Aorta (tissue), 5 donors: ENCODE results near the gene TNPO3. TPM values are rescaled to one million over a fixed set of nuclear protein-coding genes. Genes with fewer than 3 reads are reported as not detected.

Experiments used
- ATAC-seq: fragments of 200-7000 bp; cut with Tn5 transposase; one replicate; pipeline ENCODE4 v1.9.1; 2022; ENCODE audit warnings: moderate library complexity; ENCODE audit not compliant: low FRiP score
- DNase-seq, 2 donors: peaks; one replicate each; pipeline ENCODE4 v3.0.0-alpha.2; 2020
- H3K27ac ChIP-seq, 2 donors: one replicate each; pipeline ENCODE4 v1.5.1; 2013; ENCODE audit warnings: low read length in 2 of 2, mild to moderate bottlenecking in 2 of 2, moderate library complexity in 2 of 2, control low read depth in 1 of 2, inconsistent platforms in 1 of 2, low read depth in 1 of 2
- H3K27me3 ChIP-seq, 2 donors: one replicate each; pipeline ENCODE4 v1.6.1; 2013; ENCODE audit warnings: control low read depth in 1 of 2, low read length in 1 of 2, mild to moderate bottlenecking in 1 of 2, moderate library complexity in 1 of 2; ENCODE audit not compliant: insufficient read depth in 2 of 2, control insufficient read depth in 1 of 2
- H3K36me3 ChIP-seq, 2 donors: one replicate each; pipeline ENCODE4 v1.6.1; 2013; ENCODE audit warnings: control low read depth in 1 of 2, low read length in 1 of 2, mild to moderate bottlenecking in 1 of 2; ENCODE audit not compliant: insufficient read depth in 2 of 2, control insufficient read depth in 1 of 2
- H3K4me1 ChIP-seq, 2 donors: one replicate each; pipeline ENCODE4 v1.6.1; 2013; ENCODE audit warnings: low read length in 2 of 2, control low read depth in 1 of 2, mild to moderate bottlenecking in 1 of 2, moderate library complexity in 1 of 2; ENCODE audit not compliant: insufficient read depth in 2 of 2, control insufficient read depth in 1 of 2
- H3K4me3 ChIP-seq, 2 donors: one replicate each; pipeline ENCODE4 v1.5.1; 2013; ENCODE audit warnings: low read length in 2 of 2, control low read depth in 1 of 2, mild to moderate bottlenecking in 1 of 2
- H3K9me3 ChIP-seq: one replicate; pipeline ENCODE4 v1.6.1; 2013; ENCODE audit warnings: mild to moderate bottlenecking, low read length; ENCODE audit not compliant: control insufficient read depth
- WGBS, 2 donors: extraction: QIAGEN DNeasy Blood & Tissue Kit; methylation state at CpG; one replicate each; pipeline ENCODE4 v1.1.7; 2013; 5-methylcytosine and 5-hydroxymethylcytosine counted together
- intact Hi-C, 2 donors: fragments of 100-400 bp; cut with DNase I; formaldehyde crosslinking; loops; one replicate each; pipeline versions ENCODE4 v1.14.2 to v1.15.0; 2022
- polyA plus RNA-seq, 2 donors: library from polyadenylated mRNA; stranded (reverse); fragments of 200-250 nt; gene quantifications; one replicate each; pipeline ENCODE4 v1.2.3, GENCODE V29; 2013
- total RNA-seq, 2 donors: library from RNA; stranded (reverse); fragmentation: NEBNext Ultra II Directional; extraction: Animal tissue kit (Norgen Biotek cat#: 25700); gene quantifications; one replicate each; pipeline ENCODE4 v1.2.1, GENCODE V29; 2021
- donor health status: healthy with polysubstance abuse.
- donor health status: Bipolar disorder and iron deficiency.
- donor health status: DM: no; HTN: no; CAD: no.
- donor health status: DM: no; HTN: no; CAD: no.
- donor health status: DM: yes; HTN: yes; CAD: no.

TNPO3 gene
- total and polyA plus RNA-seq, 4 donors: 10.5 to 31.4 (median 20.2) TPM

- ATAC-seq (no peak), DNase-seq (no peak)
- H3K9me3 ChIP-seq: no peaks in the 10 kb centered on the region
- 83 to 85% methylated on average over 2 of the region's 2 CpGs for WGBS, 2 donors
- H3K36me3 ChIP-seq: peaks cover 8 to 13% of the 10 kb centered on the region in 2 donors
- H3K4me3 ChIP-seq: no peak overlapping the region
- no peak overlapping the region for H3K27ac ChIP-seq
- no peaks in the 10 kb centered on the region for H3K4me1 ChIP-seq
- H3K27me3 ChIP-seq: no peaks in the 10 kb centered on the region
- intact Hi-C loops: no loop called here
Observed at GRCh38 chr7:128954150-128954549, 100.8 kb downstream of the TNPO3 start.

GRCh38 chr7:128951296-128951695 is 103.6 kb downstream of the TNPO3 start:
- no peak overlapping the region for H3K4me3 ChIP-seq
- no peaks in the 10 kb centered on the region for H3K27me3 ChIP-seq
- 67 to 73% methylated on average over 5 of the region's 5 CpGs for WGBS, 2 donors
- no peak for DNase-seq
- no peaks in the 10 kb centered on the region for H3K9me3 ChIP-seq
- intact Hi-C loops: no loop called here
- H3K36me3 ChIP-seq: peaks cover 5 to 7% of the 10 kb centered on the region in 2 donors
- H3K4me1 ChIP-seq: no peaks in the 10 kb centered on the region
- no peak overlapping the region for H3K27ac ChIP-seq
- ATAC-seq: no peak

- intact Hi-C loops: no loop called here
- Histone ChIP-seq H3K9me3 (no peaks in the 10 kb centered on the region), H3K4me3 (no peak overlapping the region), H3K27ac (no peak overlapping the region), H3K4me1 (no peaks in the 10 kb centered on the region), H3K27me3 (no peaks in the 10 kb centered on the region), H3K36me3 (peaks cover 2 to 4% of the 10 kb centered on the region in 2 donors)
- WGBS, 2 donors: 84 to 85% methylated on average over 4 of the region's 4 CpGs
- ATAC-seq (no peak), DNase-seq (no peak)
Observed at GRCh38 chr7:128948976-128949760, 105.7 kb downstream of the TNPO3 start.

DNA sequence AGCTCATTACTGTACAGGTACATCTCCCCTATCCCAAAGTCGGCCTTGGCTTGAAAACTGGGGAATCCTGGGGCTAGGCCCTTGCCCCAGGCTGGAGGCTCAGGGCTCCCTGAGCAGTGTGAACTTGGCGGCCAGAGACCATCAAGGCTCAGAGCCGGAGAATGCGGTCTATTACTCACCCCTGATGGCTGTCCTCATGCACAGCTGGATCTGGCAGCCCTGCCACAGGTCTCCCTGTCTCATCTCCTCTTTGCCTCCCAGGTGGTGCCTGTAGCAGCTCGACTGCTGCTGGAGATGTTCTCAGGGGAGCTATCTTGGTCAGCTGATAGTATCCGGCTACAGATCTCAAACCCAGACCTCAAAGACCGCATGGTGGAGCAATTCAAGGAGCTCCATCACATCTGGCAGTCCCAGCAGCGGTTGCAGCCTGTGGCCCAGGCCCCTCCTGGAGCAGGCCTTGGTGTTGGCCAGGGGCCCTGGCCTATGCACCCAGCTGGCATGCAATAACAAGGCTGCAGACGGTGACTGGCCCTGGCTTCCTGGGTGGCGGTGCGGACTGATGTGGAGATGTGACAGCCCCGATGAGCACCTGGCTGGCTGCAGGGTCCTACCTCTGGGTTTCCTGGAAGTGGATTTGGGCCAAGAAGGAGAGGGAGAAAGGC is 106.5 kb downstream of the TNPO3 start:
- Histone ChIP-seq H3K27ac (no peak overlapping the region), H3K27me3 (no peaks in the 10 kb centered on the region), H3K4me1 (no peaks in the 10 kb centered on the region), H3K4me3 (no peak overlapping the region), H3K9me3 (no peaks in the 10 kb centered on the region), H3K36me3 (no peaks in the 10 kb centered on the region)
- ATAC-seq (no peak), DNase-seq (no peak)
- intact Hi-C loops: no loop called here
- 59 to 62% methylated on average over 12 of the region's 12 CpGs for WGBS, 2 donors

- DNase-seq (no peak), ATAC-seq (no peak)
- H3K36me3 ChIP-seq: no peaks in the 10 kb centered on the region
- no peaks in the 10 kb centered on the region for H3K9me3 ChIP-seq
- intact Hi-C loops: no loop called here
- no peak overlapping the region for H3K27ac ChIP-seq
- no peaks in the 10 kb centered on the region for H3K27me3 ChIP-seq
- no peak overlapping the region for H3K4me3 ChIP-seq
- no peaks in the 10 kb centered on the region for H3K4me1 ChIP-seq
- 95 to 97% methylated on average over 9 of the region's 9 CpGs for WGBS, 2 donors
Observed at GRCh38 chr7:128947854-128948253, 107.1 kb downstream of the TNPO3 start.

DNA sequence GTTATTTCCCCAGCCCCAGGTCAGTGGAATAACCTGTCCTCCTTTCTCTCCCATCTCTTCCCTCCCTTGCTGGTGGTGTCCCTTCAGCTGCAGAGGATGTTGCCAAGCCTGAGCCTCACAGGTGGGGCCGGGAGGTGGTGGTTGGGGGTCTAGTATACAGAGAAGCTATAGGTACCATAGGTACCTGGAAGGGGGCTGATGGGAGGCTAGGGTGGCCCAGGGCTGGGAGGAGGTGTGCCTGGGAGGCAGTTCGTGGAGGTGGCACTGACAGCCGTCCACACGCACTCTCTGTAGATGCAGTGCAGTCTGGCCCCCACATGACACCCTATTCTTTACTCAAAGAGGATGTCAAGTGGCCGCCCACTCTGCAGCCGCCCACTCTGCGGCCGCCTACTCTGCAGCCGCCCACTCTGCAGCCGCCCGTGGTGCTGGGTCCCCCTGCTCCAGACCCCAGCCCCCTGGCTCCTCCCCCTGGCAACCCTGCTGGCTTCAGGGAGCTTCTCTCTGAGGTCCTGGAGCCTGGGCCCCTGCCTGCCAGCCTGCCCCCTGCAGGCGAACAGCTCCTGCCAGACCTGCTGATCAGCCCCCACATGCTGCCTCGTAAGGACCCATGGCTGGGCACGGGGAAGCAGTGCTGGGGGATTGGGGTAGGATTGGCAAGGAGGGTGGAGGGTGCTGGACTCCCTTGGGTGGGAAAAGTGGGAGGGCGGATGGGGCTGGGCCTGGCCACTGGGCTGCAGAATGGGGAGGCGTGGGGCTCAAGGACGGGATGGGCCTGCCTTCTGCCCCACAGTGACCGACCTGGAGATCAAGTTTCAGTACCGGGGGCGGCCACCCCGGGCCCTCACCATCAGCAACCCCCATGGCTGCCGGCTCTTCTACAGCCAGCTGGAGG is 107.7 kb downstream of the TNPO3 start:
- no peaks in the 10 kb centered on the region for H3K9me3 ChIP-seq
- H3K27me3 ChIP-seq: no peaks in the 10 kb centered on the region
- no peaks in the 10 kb centered on the region for H3K4me1 ChIP-seq
- intact Hi-C loops: no loop called here
- H3K36me3 ChIP-seq: no peaks in the 10 kb centered on the region
- ATAC-seq: no peak
- no peak for DNase-seq
- H3K4me3 ChIP-seq: no peak overlapping the region
- no peak overlapping the region for H3K27ac ChIP-seq
- 79 to 92% methylated on average over 18 to 22 of the region's 22 CpGs for WGBS, 2 donors

DNA sequence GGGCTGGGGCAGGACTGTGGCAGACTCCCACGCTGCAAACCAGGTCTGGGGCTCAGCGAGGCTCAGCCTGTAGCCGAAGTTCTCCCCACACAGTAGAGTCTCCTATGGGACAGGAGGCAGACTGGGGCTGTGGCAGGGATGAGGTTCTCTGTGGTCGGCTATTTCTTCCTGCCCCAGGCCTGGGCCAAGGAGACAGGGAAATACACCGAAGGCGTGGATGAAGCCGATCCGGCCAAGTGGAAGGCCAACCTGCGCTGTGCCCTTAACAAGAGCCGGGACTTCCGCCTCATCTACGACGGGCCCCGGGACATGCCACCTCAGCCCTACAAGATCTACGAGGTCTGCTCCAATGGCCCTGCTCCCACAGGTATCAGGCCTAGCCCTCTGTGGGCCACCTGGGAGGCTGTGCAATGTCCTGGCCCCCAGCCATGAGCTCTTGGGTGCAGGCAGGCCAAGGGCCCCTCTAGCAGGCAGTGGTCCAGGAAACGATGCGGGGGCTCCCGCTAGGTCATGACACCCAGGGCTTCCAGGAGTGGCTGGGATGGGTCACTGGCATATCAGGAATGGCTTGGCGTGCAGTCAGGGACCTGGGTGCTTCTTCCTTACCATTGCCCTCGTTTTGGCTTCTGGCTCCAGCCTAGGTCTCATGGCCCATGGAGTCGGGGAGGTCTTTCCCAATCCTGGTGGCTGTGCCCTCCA is 109.1 kb downstream of the TNPO3 start:
- Histone ChIP-seq H3K4me1 (no peaks in the 10 kb centered on the region), H3K27ac (no peak overlapping the region), H3K4me3 (no peak overlapping the region), H3K27me3 (no peaks in the 10 kb centered on the region), H3K9me3 (no peaks in the 10 kb centered on the region), H3K36me3 (no peaks in the 10 kb centered on the region)
- intact Hi-C loops: no loop called here
- no peak for ATAC-seq
- 89 to 91% methylated on average over 21 of the region's 21 CpGs for WGBS, 2 donors
- DNase-seq: no peak

DNA sequence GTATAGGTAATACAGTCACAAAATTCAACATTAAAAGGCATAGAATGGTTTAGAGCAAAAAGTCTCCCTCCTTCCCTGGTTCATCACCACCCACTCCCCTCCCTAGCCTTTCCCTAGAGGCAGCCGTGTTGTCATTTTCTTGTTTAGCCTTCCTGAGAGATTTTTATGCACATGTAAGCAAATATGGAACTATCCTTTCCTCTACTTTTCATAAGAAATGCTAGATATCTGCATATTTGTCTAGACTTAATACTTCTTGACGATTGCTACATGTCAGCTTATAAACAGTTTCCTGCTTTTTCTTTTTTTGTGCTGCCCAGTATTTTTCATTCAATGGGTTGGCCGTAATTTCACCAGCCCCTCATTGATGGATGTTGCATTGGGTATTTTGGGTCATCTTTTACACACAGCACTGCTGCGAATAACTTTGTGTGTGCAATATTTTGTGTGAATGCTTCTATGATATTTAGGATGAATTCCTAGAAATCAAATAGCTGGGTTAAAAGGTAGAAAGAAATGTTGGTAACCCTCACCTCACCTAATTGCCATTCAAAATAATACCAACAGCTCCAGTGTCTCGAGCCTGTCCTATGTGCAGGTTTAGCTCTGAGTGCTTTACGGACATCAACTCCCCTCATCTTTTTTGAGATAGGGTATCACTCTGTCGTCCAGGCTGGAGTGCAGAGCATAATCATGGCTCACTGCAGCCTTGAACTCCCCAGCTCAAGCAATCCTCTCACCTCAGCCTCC is 110.2 kb downstream of the TNPO3 start:
- intact Hi-C loops: no loop called here
- ATAC-seq: no peak
- no peaks in the 10 kb centered on the region for H3K4me1 ChIP-seq
- H3K27ac ChIP-seq: no peak overlapping the region
- no peaks in the 10 kb centered on the region for H3K36me3 ChIP-seq
- H3K9me3 ChIP-seq: no peaks in the 10 kb centered on the region
- no peak overlapping the region for H3K4me3 ChIP-seq
- no peak for DNase-seq
- WGBS, 2 donors: 79 to 82% methylated on average over 7 of the region's 7 CpGs
- H3K27me3 ChIP-seq: no peaks in the 10 kb centered on the region
